Measurements from ENCODE around the gene TPPP3.

The TPPP3 gene

DNA sequence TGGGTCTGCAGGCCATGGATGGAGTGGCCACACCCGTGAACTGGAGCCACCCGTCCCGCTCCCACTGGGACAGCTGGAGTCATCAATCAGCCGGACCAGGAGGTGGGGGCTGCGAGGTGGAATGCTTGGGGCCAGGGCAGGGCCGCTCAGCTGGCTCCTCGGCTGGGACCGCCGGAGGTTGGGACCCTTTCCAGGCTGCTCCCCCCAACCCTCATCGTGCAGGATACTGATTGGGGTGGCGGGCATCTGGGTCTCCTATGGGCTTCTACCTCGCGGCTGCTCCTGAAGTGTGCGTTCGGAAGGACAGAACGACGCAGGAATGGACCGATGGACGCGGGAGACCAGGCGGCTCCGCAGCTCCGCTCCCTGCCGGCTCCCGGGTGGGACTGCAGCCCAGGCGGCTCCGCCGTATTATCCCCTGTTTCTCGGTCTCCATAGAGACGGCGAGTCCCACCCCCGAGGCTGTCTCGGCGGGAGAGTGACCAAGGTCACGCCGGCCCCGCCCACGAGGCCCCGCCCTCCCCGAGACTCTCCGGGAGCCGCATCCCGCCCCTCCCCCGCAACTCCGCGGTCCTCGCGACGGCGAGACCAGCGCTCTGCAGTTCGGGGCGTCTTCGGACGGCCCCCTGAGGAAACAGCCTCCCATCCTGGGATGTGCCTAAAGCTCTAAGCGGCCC lies at the start of gene TPPP3:
TSS of gene TPPP3 (minus strand) at position 388 of the 677 bp plus-strand sequence. CDS start 2,387 bp downstream, outside the sequence.
- peak; percentile 63 for DNase-seq

DNA sequence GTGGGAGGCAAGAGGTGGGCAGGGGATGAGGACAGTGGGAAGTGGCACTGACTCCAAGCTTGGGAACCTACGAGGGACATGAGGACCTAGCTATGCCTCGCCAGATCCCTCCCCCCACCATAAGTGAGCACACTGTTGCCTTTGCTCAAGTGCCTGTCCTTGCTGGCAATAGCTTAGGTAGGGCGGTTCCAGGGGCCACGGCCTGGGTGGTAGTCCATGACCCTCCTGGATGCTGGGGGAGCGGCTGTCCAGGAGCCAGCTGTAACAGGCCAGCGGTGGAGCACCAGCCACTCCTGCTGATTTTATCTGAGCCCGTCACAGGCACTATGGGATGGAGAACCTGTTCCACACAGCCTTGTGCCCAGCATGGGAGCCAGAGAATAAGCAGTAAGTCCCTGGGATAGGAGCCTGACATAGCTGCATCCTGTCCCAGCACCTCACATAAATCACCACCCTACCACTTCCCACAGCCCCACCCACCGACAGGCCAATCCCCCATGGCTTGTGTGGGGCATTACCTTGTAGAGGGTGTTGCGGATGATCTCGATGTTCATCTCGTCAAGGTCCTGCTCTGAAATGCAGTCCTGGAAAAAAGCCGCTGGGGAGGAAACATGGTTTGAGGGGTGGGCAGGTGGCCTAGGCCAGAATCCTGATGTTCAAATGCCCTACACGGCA lies 49.4 kb upstream of the TPPP3 start:
- DNase-seq: no peak

DNA sequence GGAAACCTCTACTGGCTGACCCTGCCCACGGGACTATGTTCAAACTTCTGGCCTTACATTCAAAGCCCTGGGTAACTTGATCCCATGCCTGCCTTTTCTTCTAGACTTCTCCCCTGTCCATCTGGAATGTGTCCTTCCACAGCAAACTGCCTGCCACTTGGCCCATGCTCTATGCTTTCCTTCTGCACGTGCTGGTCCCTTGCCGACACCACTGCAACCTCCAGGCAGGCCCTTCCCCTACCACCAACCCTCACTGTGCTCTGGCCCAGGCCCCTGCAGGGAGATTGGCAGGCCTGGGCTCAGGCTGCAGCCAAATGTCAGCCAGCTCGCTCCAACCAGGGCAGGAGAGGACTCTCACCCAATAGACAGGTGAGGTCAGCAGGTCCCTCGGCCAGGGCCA lies 48.6 kb upstream of the TPPP3 start:
- DNase-seq: no peak

- no peak for DNase-seq
Observed at GRCh38 chr16:67441271-67441753, 48.0 kb upstream of the TPPP3 start.

DNA sequence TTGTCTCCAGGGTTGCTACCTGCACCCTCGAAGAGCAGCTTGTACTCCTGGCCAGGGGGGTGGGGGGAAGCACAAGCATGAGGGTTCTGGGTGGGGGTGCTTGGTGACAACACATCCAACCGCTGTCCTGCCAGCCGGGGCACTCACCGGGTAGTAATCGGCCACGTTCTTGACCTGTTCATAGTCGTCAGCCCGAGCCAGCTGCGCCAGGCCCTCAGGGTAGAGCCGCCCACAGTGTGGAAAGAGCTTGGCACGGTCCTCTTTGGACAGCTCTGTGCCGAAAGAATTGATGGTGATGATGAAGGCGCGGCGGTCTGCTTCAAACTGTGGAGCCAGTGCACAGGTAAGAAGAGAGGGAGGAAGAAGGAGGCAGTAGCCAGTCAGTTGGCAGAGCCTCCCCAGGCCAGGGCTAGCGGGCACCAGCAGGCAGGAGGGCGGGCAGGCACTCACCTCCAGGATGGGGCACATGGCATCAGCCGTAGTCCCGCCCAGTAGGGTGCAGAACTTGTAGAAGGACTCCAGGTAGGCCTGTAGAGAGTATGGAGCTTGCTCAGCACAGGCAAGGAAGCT lies 45.6 kb upstream of the TPPP3 start:
- DNase-seq: no peak

DNA sequence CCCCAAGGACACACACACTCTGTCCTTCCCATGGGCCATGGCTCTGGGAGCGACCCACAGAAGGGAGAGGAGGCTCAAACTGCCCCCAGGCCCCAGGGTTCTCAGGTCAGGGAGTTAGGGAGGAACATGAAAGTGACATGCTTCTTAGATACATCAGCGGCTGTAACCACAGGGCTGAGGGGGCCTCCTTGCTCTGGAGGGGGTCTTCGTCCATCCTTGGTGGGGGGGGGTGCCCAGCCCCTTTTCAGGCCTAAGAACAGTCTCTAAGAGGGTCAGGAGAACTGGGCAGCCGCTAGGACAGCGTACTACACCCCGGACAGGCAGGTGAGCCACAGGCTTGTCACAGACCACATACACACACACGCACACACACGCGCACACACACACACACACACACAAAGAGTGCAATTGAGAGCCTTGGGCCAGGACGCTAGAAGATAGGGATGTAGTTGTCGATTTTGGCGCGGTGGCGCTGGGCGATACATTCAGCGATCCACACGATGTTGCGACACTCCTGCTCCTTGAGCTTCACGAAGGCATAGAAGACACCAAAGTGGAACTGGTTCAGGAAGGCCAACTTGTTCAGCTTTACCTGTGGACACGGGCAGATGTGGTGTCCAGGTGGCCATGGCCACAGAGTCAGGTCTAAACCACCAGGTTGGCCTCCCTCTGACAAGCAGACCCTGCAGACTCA lies 44.9 kb upstream of the TPPP3 start:
- DNase-seq: no peak

DNA sequence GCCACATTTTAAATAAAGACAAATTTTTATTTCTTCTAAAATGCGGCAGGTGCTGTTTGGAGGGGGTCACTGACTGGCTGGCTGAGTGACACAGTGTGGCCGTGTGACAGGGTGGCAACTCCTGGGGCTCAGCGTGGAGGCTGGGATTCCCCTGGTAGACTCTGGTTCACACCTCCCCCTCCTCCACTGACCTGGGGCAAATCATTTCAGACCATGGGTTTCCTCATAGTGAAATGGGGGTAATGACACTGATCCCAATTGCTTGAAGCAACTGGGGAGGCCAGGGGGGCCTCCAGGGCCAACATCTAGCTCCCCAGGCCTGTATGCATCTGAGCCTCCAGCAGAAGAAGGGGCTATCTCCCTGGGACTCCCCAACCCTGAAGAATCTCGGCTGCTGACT lies 44.2 kb upstream of the TPPP3 start:
- DNase-seq: no peak

DNA sequence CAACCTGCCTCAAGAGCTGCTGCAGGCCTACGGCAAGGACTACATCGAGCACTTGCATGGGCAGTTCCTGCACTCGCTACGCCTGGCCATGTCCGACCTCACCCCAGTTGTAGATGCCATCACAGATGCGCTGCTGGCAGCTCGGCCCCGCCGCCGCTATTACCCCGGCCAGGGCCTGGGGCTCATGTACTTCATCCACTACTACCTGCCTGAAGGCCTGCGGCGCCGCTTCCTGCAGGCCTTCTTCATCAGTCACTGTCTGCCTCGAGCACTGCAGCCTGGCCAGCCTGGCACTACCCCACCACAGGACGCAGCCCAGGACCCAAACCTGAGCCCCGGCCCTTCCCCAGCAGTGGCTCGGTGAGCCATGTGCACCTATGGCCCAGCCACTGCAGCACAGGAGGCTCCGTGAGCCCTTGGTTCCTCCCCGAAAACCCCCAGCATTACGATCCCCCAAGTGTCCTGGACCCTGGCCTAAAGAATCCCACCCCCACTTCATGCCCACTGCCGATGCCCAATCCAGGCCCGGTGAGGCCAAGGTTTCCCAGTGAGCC lies 43.4 kb upstream of the TPPP3 start:
- no peak for DNase-seq

DNA sequence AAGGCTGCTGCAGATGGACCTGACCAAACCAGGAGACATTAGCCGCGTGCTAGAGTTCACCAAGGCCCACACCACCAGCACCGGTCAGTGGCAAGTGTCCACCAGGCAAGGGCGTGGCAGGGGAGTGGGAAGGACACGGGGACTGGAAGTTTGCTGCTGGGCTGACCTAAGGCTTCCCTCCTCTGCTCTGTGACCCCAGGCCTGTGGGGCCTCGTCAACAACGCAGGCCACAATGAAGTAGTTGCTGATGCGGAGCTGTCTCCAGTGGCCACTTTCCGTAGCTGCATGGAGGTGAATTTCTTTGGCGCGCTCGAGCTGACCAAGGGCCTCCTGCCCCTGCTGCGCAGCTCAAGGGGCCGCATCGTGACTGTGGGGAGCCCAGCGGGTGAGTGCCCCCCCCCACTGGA lies 42.5 kb upstream of the TPPP3 start:
- DNase-seq: no peak

DNA sequence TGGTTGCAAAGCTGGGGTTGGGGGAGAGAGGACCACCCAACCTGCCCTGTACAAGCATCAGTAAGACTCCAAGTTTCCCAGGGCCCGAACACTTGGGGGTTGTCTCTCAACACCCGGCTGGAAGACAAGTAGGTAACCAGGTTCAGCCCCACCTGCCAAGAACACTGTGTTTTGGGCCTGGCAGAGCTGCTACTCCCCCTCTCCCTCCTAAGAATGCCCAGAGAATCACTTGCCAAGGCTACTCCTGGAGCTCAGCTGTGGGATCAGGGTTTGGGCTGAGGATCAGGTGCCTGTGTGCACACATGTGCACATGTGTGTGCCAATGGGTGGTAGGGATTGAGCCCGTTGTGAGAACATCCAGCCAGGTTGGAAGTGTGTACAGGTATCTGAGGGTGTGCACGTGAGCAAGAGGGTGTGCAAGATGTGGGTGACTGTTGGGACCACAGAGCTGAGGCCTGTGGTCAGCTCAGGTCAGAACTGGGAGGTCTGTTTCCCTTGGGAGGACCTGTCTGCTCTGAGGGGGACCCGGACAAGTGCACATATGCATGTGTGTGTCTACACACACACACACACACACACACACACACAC lies 39.9 kb upstream of the TPPP3 start:
- DNase-seq: no peak

DNA sequence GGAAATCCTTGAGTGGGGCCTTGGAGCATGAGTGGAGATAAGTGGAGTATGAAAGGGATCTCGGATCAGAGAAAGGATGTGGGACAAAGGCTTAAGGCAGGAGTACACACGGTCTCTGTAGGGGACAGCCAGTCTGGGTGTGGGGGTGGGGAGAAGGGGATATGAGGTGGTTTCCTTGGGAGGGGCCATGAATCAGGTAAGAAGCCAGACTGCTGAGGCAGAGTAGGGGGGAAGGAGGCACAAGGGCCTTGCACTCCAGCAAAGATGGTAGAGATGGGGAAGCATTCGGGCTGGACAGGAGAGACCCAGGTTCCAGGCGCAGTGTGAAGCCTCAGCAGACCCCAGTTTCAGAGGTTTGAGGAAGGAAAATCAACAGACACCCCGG lies 39.2 kb upstream of the TPPP3 start:
- DNase-seq: no peak

GRCh38 chr16:67431775-67432505 lies 38.6 kb upstream of the TPPP3 start:
- no peak for DNase-seq

DNA sequence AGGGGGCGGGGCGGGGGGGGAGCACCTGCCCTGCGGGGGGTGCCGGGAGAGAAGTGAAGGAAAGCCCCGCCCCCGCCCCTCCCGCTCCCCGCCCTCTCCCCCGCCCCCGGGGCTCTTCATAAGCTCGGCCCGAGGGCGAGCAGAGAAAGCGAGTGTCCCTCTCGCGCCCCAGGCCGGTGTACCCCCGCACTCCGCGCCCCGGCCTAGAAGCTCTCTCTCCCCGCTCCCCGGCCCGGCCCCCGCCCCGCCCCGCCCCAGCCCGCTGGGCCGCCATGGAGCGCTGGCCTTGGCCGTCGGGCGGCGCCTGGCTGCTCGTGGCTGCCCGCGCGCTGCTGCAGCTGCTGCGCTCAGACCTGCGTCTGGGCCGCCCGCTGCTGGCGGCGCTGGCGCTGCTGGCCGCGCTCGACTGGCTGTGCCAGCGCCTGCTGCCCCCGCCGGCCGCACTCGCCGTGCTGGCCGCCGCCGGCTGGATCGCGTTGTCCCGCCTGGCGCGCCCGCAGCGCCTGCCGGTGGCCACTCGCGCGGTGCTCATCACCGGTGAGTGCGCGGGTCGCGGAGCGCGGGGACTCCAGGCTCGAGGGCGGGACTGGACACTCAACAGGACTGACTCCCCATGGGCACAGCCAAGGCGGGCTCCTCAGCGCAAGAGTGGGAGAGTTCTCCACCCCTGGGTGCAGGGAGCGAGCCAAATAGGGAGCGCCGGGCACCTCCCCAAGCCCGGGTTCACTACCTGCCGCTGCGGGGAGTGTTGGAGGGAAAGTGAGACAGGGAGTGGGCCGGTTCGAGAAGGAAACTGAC lies 37.9 kb upstream of the TPPP3 start, which contains the start of gene HSD11B2:
TSS of gene HSD11B2 (plus strand) at position 145 of the 798 bp plus-strand sequence. CDS start at position 273, 128 bp downstream.
- peak; percentile 22 for DNase-seq

- peak; percentile 13 for DNase-seq
Observed at GRCh38 chr16:67430504-67430976, 37.2 kb upstream of the TPPP3 start.

DNA sequence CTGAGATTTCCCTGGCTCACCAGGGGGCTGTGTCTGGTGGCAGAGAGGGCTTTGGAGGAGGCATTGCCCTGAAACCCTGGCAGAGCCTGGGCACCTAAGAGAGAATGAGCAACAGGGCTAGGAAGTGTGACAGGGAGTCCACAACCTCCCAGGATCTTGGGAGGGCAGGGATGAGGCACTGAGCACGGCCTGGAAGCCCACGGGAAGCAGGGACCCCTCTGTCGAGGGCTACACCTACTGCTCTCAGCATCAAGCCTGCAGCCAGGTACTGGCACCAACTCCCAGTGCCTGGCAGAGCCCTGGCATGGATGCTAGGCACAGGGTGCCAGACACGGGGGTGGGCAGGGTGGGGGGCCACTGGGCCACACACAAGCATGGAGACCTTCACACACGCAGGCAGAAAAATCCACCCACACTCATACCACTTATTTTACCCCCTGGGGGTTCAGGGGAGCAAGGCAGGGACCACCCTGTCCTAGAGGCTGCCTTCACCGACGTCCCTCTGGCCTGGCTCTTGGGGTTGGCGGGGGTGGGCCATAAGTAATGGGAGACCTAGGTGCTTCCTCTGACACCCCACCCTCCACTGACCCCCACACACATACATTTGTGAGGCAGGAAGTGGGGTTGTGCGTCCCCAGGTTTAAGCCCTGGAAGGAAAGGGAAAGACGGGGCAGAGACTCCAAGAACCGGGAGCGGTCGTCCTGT lies 36.7 kb upstream of the TPPP3 start:
- no peak for DNase-seq

DNA sequence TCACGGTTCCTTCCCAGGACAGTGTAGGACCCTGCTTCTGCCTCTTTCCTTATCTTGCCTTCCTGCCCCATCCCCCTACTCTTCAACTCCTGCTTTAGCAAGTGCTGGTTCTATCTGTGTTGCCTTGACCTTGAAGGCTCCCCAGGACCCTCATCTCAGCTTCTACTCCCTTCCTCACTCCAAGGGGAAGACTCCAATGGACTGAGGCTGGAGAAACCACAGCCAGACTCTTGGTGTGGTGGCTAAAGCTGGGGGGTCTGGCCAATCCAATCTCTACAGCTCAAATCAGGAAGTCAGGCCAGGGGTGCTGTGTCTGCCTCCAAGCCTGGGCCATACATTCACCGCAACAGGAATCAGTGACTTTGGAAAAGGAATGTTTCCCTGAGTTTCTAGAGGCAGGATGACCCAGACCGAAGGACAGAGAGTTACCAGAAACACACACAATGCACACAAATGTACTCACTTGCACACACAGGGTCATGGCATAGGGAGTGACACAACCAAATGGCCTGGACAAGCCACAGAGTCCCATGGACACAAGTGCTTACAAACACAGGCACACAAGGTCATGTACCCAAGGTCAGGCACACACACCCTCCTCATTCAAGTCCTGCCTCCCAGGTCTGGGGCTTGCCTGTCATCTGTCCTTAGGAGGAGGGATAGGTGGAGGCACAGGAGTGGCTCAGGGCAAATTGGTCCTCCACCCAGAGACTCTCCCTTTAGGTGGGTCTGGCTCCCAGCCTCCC lies 35.9 kb upstream of the TPPP3 start:
- DNase-seq: no peak

- DNase-seq: peak; percentile 48
Observed at GRCh38 chr16:67428146-67428731, 34.9 kb upstream of the TPPP3 start.

DNA sequence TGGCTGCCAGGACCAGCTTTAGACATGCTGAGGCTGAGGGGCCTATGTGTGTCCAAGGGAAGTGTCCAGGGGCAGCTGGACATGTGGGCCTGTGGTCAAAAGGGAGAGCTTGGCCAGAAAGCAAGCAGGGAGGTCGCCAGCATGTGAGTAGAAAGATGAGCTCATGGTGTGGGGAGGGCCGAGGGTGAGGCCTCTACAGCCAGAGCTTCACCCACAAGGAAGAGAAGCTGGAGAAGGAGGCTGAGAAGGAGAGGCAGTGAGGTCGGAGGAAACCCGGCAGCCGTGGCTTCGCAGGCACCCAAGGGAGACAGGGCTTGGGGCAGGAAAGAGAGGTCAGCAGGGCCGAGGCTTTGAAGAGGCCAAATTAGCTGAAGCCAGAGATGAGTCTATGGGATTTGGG lies 33.7 kb upstream of the TPPP3 start:
- DNase-seq: no peak

GRCh38 chr16:67426022-67426421 lies 32.7 kb upstream of the TPPP3 start:
- DNase-seq: no peak

Measured in CD4-positive, alpha-beta T cell treated with Interleukin-21 for 1 hour (primary cell).